Lower lobe of right lung (tissue), 2 donors: ENCODE results near the gene INPP5A. TPM values are rescaled to one million over a fixed set of nuclear protein-coding genes. Genes with fewer than 3 reads are reported as not detected.
A peak's percentile ranks its signal among the peaks of the same experiment; 100 is the strongest.

Experiments used
- ATAC-seq, 2 donors: fragments of 200-7000 bp; cut with Tn5 transposase; one replicate each; pipeline ENCODE4 v1.9.1; 2020 to 2022; ENCODE audit warnings: mild to moderate bottlenecking in 2 of 2, moderate library complexity in 2 of 2
- DNase-seq: peaks from one replicate; pipeline ENCODE4 v3.0.0-alpha.2; 2020
- H3K27ac ChIP-seq: fragments of 200-600 bp; one replicate; pipeline ENCODE4 v1.8.0; 2022
- H3K27me3 ChIP-seq: fragments of 200-600 bp; one replicate; pipeline ENCODE4 v1.8.0; 2022; ENCODE audit warnings: low read depth
- H3K36me3 ChIP-seq: fragments of 200-600 bp; one replicate; pipeline ENCODE4 v1.8.0; 2022; ENCODE audit warnings: mild to moderate bottlenecking
- H3K4me1 ChIP-seq: fragments of 200-600 bp; one replicate; pipeline ENCODE4 v1.8.0; 2022
- H3K4me3 ChIP-seq: fragments of 200-600 bp; one replicate; pipeline ENCODE4 v1.8.0; 2022; ENCODE audit warnings: mild to moderate bottlenecking
- H3K9me3 ChIP-seq: fragments of 200-600 bp; one replicate; pipeline ENCODE4 v1.8.0; 2022
- CTCF ChIP-seq: fragments of 200-600 bp; IDR thresholded peaks from one replicate; pipeline ENCODE4 v1.8.0; 2022; ENCODE audit warnings: antibody characterized with exemption, mild to moderate bottlenecking
- intact Hi-C: fragments of 100-400 bp; cut with DNase I; formaldehyde crosslinking; loops from one replicate; pipeline ENCODE4 v1.11.0; 2022
- total RNA-seq: library from RNA; stranded (reverse); fragmentation: NEBNext Ultra II Directional; extraction: Animal tissue kit (Norgen Biotek cat#: 25700); gene quantifications from one replicate; pipeline ENCODE4 v1.2.1, GENCODE V29; 2021
- donor health status: DM: no; HTN: yes; CAD: no; lungs with severe emphysema.

The INPP5A gene
- total RNA-seq, 1 donor from 2014 or later: 34.1 TPM

DNA sequence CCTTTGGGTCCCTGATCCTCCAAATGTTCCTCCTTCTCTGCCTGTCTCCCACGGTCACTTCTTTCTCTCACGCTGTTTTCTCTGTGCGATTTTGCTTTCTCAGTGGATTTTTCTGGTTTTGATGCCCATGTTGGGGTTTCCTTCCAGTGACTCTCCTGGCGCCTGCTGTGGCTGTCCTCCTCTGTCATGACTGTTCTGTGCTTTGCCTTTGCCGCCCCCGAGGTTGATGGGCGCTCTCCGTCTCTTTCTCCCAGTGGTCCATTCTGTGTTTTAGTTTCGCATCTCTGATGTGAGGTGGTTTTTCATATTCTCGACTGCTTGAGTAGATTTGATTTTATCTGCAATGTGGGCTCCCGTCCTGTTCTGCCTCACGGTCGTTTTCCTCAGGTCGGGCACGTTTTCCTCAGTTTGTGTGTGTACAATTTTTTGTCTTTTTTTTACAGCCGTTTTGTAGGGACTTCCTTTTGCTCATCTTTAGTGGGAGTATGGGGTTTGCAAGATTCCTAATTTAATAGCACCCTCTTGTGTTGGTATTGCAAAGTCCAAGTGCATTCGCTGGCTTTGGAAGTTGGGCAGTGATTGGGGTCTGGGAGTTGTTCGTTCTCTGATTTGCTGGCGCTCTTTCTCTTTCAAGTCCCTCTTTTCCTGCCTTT, 100.0 kb downstream of the INPP5A start:
- H3K27ac ChIP-seq: no peak overlapping the region
- peak; percentile 71 for TF ChIP-seq CTCF
- ATAC-seq (peak; percentile 57 to 75), DNase-seq (no peak)
- no peak overlapping the region for H3K4me3 ChIP-seq
- intact Hi-C loops: loop anchor here (5.0 kb wide), 1 partner anchor 175 kb away; no protein-coding TSS in a partner anchor
- H3K36me3 ChIP-seq: no peaks in the 10 kb centered on the region
- H3K27me3 ChIP-seq: no peaks in the 10 kb centered on the region
- no peaks in the 10 kb centered on the region for H3K9me3 ChIP-seq
- H3K4me1 ChIP-seq: peaks cover 26% of the 10 kb centered on the region

- Histone ChIP-seq H3K27ac (no peak overlapping the region), H3K4me1 (peaks cover 22% of the 10 kb centered on the region), H3K27me3 (no peaks in the 10 kb centered on the region), H3K4me3 (no peak overlapping the region), H3K9me3 (no peaks in the 10 kb centered on the region), H3K36me3 (no peaks in the 10 kb centered on the region)
- TF ChIP-seq CTCF: no peak
- no peak for DNase-seq
- intact Hi-C loops: loop anchor here (5.0 kb wide), 1 partner anchor 176 kb away; no protein-coding TSS in a partner anchor
- peak in 1 of 2 donors; percentile 8 for ATAC-seq
Observed at GRCh38 chr10:132638130-132638515, 100.5 kb downstream of the INPP5A start.

GRCh38 chr10:132639470-132639869, 101.9 kb downstream of the INPP5A start:
- Histone ChIP-seq H3K27me3 (no peaks in the 10 kb centered on the region), H3K36me3 (no peaks in the 10 kb centered on the region), H3K27ac (no peak overlapping the region), H3K4me1 (peaks cover 13% of the 10 kb centered on the region), H3K9me3 (no peaks in the 10 kb centered on the region), H3K4me3 (no peak overlapping the region)
- TF ChIP-seq CTCF: no peak
- intact Hi-C loops: loop anchor here (5.0 kb wide), 1 partner anchor 177 kb away; no protein-coding TSS in a partner anchor
- ATAC-seq (no peak), DNase-seq (no peak)

GRCh38 chr10:132640326-132641125, 102.9 kb downstream of the INPP5A start:
- no peak for TF ChIP-seq CTCF
- Histone ChIP-seq H3K36me3 (no peaks in the 10 kb centered on the region), H3K27me3 (no peaks in the 10 kb centered on the region), H3K4me1 (peaks cover 13% of the 10 kb centered on the region), H3K27ac (no peak overlapping the region), H3K9me3 (no peaks in the 10 kb centered on the region), H3K4me3 (no peak overlapping the region)
- no peak for DNase-seq
- intact Hi-C loops: no loop called here
- no peak for ATAC-seq

DNA sequence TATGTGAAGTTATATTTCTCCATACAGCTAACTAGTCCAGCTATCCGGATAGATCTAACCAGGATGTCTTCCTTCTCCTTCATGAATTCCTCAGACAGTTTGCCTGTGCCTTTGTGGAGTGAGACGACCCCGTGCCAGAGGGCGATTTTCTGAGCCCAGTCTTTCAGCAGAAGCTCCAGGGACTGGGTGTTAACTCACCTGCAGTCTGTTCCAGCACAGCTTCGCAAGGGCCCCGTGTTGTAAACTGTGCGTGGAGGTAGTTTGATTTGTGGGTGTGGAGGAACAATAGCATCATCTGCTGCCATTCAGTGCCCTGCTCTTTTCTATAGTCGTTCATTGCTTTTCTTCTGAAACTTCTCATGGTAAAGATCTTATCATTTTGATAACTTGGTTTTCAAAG, 103.8 kb downstream of the INPP5A start:
- Histone ChIP-seq H3K36me3 (no peaks in the 10 kb centered on the region), H3K4me1 (peaks cover 13% of the 10 kb centered on the region), H3K4me3 (no peak overlapping the region), H3K27ac (no peak overlapping the region), H3K27me3 (no peaks in the 10 kb centered on the region), H3K9me3 (no peaks in the 10 kb centered on the region)
- no peak for TF ChIP-seq CTCF
- ATAC-seq (no peak), DNase-seq (no peak)
- intact Hi-C loops: no loop called here
